GM12874 (cell line): ENCODE measurements around the gene DTWD2.

Experiments used
- CTCF ChIP-seq: IDR thresholded peaks from 2 replicates; pipeline ENCODE4 v1.5.1; 2011; ENCODE audit warnings: low read depth, mild to moderate bottlenecking, control low read depth, low read length, moderate library complexity; ENCODE audit not compliant: insufficient read depth

The DTWD2 gene

GRCh38 chr5:118994595-118994994 lies 6.2 kb upstream of the DTWD2 start:
- TF ChIP-seq CTCF, result no peak

- no peak for TF ChIP-seq CTCF
Observed at GRCh38 chr5:118990582-118990981, 2.2 kb upstream of the DTWD2 start.

- TF ChIP-seq CTCF, result no peak
Observed at GRCh38 chr5:118989816-118990215, 1.5 kb upstream of the DTWD2 start.

GRCh38 chr5:118988866-118989180 lies 476 bp upstream of the DTWD2 start:
- no peak for TF ChIP-seq CTCF

GRCh38 chr5:118984602-118985001 lies 3.7 kb downstream of the DTWD2 start:
- no peak for TF ChIP-seq CTCF

GRCh38 chr5:118981783-118982182 lies 6.6 kb downstream of the DTWD2 start:
- TF ChIP-seq CTCF, result no peak

GRCh38 chr5:118980438-118980837 lies 7.9 kb downstream of the DTWD2 start:
- no peak for TF ChIP-seq CTCF

GRCh38 chr5:118980017-118980416 lies 8.3 kb downstream of the DTWD2 start:
- TF ChIP-seq CTCF, result no peak
